Nasal cavity respiratory epithelium epithelial cell of viscerocranial mucosa (primary cell): Measurements from ENCODE around the gene ASPG. TPM values are rescaled to one million over a fixed set of nuclear protein-coding genes. Genes with fewer than 3 reads are reported as not detected.

Experiments used
- total RNA-seq: library from RNA; depleted of rRNA; stranded (reverse); fragments of >200 nt; gene quantifications from 2 replicates; pipeline ENCODE4 v1.2.3, GENCODE V29; 2014

Gene ASPG
- total RNA-seq: under 0.01 and 0.71 TPM in 2 replicates

GRCh38 chr14:104085032-104085888, at the start of gene ASPG:
Gene ASPG, plus strand, starts transcription at chr14:104085700. Its CDS starts 71 bp downstream, at chr14:104085771.

GRCh38 chr14:104138098-104138717, 52.7 kb downstream of the ASPG start, which contains the start of gene KIF26A:
Gene KIF26A, plus strand, starts transcription at chr14:104138587. Its CDS starts 136 bp downstream, at chr14:104138723.

Other genes starting within 250 kb of the ASPG start
- 3.8 and 10.8 TPM in 2 replicates for gene PPP1R13B, start 238.1 kb upstream of the ASPG start, total RNA-seq
- under 0.01 and 0.14 TPM in 2 replicates for gene TDRD9, start 157.2 kb upstream of the ASPG start, total RNA-seq
- not detected in 2 replicates for gene RD3L, start 143.2 kb upstream of the ASPG start, total RNA-seq
- gene KIF26A, start 52.9 kb downstream of the ASPG start, total RNA-seq: 0.14 and 1.0 TPM in 2 replicates